ENCODE results near the gene MAP3K7.
"Not testable (repeated sequence)": the region's sequence is repeated elsewhere in the genome, so short reads cannot be mapped to it uniquely, and the experiment has no call there.

MAP3K7 gene

DNA sequence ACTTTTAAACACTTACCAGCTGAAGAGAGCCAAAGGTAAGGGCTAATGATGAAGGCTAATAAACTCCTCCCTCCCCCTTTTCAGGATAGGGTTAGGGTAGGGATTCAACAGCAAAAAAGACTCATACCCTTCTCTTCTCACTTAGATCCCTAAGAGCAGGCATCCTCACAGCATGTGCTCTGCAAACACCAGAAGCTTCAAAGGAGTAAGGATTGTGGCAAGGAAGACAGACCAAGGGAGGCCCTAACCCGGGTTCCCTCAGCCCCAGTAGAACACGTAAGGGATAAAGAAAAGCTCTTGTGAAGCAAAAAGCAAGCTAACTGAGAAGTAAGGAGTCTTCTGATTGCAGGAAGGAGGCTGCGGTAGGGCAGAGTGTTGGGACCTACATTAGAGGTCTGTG, 11.6 kb downstream of the MAP3K7 start:
- DNase-seq, result no peak

DNA sequence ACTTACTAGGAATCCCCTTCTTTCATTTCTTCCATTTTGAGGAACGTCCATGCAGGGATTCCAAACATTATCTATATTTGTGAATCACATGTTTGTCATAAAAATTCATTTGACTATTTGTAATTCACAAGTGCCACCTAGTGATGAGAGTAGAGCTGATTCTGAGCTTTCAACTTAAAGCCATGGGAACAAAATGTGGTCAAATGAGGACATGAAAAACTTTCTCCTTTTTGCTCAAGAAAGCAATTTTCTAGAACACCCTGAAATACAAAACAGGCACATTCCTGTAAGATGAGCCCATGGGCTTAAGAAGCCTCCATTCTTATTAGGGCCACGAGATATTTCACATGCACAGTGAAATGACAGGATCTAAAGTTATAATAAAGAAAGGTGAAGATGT, 12.3 kb downstream of the MAP3K7 start:
- DNase-seq, result no peak

DNA sequence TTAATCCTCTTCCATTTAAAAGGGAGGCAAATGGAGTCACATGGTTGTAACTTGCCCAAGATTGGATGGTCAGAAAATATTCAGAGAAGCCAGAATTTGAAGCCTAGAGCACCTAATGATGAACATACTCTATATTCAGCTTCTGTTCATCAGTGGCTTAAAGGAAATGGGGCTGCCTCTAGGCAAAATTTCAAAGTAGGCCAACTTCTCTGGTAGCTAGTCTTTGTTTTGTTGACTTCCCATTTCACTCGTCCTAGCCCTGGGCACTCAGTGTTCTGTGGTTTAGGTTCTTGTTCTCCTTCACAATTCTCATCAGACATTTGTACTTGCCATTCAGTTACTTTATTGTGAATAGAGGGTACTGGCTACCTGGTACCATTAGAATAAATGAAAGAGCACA, 13.2 kb downstream of the MAP3K7 start:
- DNase-seq, result no peak

DNA sequence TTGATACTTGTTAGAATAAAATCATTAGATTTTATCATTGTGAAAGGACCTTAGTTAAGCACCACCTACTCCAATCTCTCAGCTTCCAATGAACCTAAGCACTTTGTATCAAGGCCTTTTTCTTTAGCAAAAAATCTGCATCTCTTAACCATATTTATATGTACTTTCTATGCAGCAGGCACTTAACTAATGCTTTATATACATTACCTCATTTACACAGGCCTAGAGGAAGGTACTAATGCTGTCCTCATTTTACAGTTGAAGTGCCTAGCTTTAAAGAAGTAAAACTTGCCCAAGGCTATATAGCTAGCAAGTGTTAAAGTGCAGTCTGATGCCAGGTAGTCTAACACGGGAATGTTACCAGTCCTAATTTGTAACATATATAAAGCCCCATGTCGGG, 14.0 kb downstream of the MAP3K7 start:
- no peak for DNase-seq

DNA sequence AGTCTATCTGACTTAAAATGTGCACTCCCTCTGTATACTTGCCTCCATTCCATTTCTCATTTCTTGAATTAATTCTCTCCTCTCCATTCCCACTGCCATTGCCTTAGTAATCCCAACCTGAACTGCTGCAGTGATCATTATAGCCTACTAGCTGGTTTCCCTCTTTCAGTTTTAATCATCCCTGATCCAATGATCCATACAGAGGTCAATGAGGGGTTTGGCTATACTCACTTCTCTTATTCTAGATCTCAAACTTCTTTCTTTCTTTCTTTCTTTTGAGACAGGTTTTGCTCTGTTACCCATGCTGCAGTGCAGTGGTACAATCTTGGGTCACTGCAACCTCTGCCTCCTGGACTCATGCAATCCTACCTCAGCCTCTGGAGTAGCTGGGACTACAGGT, 17.6 kb downstream of the MAP3K7 start:
- no peak for DNase-seq

DNA sequence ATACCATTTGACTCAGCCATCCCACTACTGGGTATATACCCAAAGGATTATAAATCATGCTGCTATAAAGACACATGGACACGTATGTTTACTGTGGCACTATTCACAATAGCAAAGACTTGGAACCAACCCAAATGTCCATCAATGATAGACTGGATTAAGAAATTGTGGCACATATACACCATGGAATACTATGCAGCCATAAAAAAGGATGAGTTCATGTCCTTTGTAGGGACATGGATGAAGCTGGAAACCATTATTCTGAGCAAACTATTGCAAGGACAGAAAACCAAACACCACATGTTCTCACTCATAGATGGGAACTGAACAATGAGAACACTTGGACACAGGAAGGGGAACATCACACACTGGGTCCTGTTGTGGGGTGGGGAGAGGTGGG, 19.2 kb downstream of the MAP3K7 start:
- not testable (repeated sequence) for DNase-seq

DNA sequence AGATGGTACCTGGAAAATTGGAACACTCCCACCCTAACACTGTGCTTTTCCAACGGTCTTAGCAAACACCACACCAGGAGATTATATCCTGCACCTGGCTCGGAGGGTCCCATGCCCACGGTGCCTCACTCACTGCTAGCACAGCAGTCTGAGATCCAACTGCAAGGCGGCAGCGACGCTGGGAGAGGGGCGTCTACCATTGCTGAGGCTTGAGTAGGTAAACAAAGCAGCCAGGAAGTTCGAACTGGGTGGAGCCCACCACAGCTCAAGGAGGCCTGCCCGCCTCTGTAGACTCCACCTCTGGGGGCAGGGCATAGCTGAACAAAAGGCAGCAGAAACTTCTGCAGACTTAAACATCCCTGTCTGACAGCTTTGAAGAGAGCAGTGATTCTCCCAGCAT, 24.5 kb downstream of the MAP3K7 start:
- not testable (repeated sequence) for DNase-seq

DNA sequence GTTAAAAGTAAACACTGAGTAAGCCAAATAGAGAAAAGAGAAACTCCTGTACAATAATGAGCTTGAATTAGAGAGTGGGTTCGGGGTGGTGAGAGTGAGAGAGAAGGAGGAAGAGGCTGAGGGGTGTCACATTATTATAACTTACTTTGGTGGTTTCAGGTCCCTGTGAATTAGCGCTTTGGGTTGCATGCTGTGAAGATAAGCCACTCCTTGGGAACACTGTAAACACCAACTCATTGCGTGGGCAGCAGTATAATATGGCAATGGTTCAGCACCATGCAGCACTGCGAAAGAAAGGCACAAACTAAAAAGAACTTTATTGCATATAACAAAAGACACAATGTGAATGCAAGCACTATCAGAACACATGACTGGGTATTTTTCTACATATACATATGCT, 26.9 kb downstream of the MAP3K7 start:
- DNase-seq, result no peak

DNA sequence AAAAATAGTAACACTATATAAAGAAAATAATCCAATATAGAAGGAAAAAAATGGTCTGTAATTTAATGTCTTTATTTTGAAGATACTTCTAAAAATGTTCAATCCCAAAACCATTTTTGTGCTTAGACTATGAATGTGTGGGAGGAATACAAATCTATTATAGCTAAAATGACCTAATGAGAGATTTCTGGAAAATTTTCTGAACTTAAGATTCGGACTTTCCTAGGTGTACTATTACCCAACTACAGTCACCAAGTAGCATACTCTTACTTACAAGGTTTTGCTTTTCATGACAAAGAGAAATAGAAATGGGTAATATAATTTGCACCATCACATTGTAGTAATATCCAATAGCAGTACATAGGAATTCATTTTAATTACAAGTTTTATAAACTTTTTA, 29.9 kb downstream of the MAP3K7 start:
- DNase-seq, result no peak

DNA sequence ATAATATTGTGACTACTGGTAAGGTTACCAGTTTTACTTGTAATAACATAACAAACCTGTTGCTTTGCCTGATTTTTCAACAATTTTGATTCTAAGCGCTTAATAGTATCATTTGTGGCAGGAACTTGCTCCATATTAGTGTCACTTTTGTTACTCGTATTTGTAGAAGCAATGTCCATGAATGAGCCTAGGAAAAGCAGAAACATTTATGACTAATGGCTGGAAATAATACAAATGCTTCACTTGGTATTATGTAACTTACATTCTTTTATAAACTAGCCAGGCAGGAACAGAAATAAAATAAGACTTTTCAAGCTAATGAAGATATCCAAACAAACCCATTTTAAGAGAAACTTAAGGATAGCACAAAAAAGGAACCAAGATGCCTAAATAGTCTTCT, 38.9 kb downstream of the MAP3K7 start:
- no peak for DNase-seq

DNA sequence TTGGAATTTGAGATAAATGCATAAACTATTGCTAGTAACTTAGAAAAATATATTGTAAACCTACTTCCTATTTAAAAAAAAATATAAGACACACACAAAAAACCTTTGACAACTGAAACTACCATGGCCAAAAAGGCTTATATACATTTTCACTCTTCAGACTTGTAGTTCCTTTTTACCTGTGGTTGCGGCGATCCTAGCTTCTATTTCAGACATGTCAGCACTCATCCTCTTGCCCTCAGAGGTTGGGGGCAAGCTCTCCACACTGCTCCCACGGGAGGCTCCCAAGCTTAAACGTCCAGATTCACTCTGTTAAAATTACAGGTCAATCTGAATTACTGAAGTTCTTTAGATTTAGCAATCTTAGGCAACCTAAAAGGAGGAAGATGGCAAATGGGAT, 39.8 kb downstream of the MAP3K7 start:
- DNase-seq, result no peak

DNA sequence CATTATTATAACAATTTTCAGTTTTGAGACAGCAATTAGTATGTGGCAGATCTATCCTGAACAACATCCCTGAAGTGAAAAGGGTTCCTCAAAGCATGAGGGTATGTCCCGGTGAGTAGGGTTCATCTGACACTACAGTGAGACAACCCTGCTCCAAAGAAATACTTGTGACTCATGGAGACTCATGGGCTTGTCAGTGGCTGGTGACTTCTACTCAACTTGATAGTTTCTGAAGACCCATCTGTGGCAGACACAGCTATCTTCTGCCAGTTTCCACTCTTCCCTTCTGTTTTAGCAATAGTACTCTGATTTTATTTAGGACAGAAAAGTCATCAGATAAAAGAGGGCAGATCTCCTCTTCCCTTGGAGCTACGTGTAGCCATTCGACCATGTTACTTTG, 41.4 kb downstream of the MAP3K7 start:
- no peak for DNase-seq

DNA sequence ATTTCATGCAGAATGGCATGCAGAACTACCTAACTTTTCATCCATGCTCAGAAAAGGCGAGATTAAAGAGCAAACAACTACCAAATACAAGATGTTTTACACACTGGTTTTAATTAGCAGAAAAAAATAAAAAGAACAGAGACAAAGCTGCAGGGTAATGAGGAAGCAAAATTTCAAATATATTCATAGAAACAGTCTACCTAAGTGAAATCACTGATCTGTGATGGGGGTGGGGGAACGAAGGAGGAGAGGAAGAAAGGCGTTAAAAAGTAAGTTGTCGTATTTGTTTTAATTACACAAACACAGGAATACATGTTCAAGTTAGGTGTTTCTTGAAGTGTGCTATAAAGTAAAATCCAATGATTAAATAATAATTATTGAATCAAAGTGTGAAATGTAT, 42.1 kb downstream of the MAP3K7 start:
- DNase-seq, result no peak

DNA sequence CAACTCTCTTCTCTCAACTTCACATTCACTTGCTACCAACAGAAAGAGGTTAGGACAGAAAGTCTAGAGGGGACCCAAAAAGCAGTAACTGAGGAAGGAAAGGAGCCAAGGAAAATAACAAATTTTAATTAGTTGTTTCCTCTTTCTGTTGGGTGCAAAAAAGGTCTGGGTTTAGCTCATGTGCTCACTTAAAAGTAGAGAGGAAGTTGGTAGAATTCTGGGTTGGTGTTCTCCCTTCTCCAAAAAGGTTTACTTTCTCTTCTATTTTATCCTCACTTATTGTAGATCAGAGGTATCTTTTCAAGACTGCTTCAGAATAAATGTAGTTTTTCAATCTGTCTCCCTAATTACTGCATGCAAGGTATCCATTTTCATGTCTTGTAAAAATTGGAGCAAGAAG, 42.8 kb downstream of the MAP3K7 start:
- no peak for DNase-seq

DNA sequence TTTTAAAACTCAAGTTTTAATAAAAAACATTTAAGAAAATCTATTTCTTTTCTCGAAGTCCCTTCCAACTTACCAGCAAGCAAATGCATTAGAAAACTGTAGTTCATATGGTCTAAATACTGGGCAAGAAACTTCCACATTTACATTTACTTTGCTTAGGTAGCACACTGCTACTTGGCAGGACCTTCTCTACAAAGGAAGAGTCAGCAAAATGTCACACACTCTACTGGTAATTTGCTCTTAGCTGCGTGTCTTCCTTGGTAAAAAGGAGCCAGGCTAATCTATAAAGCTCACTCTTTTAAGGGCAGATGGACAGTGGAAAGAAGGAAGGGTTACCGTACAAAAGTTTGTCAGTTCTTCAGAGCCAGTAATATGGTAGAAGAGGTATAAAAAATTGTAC, 45.7 kb downstream of the MAP3K7 start:
- no peak for DNase-seq

DNA sequence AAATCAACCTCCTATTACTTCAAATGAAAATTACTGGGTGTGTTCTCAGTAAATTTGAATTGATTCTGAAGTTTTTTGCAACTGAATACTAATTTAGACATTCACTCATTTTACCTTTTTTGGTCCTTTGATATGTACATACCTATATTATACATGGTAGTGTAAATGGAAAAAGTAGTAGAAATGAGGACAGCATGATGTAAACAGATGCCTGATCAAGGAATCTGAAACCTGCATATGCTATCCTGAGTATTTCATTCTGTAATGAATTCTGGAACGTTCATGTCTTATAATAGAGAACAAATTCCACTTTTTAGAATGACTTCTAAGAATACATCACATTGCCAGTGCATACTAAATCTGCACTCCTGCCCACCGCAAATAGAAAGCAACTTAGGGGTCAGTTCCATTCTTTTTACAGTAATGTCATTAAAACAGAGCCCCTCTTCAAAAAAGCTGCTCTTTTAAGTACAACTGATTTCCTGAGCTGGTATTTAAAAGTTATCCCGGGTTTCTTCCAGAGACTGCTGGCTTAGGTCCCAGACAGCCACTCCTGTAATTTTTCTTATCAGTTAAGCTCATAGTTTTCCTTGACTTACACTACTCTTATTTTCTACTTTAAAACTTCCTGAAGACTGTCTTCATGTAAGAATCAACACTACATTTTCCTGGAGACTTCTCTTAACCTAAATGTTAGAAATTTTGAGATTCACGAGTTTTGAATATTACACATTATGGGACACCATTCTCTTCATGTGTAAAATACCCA, 48.4 kb downstream of the MAP3K7 start:
- DNase-seq, result no peak

DNA sequence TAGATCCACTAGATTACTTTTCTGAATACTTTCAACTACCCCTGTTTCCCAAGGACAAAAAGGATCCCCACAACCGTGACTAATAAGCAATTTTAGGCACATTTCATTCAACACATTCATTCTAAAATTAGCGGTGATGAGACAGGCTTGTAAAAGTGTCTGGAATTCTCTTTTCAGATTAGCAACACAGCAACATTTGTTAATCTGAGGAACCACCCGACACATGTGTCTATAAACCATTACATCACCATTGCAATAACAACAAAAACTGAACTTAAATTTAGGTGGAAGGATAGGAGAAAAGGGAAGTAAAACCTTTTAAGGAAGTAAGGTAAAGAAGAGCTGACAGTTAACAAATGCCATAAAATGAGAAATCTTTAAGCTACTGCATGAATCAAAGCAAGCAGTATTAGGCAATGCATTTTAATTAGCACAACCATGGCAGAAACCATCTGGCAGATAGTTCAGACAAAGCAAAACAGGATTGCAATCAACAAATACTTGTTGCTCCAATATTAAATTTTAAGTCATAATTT, 49.1 kb downstream of the MAP3K7 start:
- no peak for DNase-seq

DNA sequence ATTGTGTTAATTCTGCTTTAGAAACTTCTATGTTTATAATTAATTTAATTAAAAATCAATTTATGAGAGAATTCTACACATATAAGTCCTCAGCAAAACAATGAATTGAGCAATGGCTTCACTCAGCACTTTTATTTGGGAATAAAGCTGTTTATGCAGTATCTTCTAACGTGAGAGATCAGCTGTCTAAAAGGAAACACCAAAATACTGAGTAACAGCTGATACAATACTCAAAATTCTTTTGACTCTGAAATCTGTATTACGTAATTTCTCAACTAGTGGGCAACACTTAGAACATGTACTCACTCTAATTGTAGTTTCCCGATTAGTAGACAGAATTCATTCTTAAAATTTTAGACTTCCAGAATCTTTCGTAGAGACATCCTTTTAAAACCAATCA, 49.8 kb downstream of the MAP3K7 start:
- no peak for DNase-seq

DNA sequence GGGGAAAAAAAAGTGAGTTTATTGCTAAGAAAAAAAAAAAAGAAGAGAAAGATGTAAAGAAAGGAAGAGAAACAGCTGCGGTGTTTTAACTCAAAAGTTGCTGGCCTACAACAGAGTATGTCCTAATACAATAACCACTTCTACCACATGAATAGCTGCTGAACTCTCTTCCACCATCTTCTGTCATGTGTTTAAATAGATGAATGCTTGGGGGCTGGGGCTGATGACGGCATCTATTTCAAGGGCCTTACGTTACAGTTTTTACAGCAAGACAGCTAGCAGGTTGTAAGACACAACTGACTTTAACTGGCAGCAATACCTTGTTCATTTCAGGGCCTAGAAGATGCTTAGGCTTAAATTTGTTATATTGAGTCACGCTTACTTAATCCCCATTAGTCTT, 50.4 kb downstream of the MAP3K7 start:
- DNase-seq, result no peak

DNA sequence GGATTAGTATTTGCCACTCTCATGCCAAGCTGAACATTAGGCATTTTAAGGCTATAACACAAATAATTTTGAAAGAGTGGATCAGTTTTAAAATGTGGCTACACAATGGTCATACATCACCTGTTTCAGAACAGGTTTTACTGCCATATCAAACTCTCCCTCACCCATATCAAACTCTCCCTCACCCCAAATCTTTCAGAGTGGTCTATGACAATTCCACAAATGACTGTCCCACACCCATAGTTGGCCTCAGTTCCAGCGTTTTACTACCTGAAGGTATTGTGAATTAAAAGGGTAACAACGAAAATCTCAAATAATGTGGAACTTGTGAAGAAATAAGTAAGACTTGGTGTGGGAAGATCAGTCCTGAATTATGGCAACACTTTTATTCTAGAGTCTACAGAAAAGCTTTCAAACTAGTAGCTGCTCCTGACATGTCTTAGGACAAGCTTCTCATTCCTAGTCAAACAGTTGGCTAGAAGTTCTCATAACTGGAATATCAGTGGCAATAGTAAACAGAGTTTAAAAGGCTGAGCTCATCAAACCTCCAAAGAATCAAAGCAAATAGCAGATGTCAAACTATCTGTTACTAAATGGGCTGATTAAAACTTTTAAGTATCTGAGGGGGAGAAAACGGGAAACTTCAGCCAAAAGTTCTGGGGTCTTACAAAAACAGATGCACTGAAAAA, 52.4 kb downstream of the MAP3K7 start:
- no peak for DNase-seq

DNA sequence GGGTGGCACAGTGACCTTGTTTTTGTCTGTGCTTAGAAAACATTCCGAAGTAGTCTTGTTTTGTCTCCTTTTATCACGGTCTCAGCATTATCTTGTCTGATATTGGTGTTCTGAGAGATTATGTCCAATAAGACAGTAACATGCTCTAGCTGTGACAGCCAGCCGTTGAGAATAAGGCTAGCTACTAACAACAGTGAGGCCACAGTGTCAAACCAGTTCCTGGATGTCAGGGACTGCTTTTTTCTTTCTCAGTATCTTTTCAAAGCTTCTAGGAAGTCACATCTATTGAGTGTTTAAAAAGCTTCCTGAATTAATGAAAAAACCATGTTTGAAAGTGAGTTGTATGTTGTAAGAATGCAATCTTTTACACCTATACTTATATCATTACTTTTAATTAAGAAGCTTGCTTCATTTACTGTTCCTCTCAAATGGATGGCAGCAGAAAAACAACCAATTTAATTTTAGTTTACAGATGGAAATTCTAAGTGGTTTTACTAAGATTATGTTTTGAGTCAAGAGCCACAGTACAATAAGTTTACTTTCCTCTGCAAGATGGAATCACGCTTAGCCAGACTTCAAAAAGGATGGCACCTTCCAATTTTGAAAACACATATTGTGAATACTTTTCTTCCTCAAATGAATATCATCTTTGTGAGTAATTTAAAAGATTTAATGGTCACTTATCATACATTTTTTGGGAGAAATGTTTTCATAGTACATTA, 53.1 kb downstream of the MAP3K7 start:
- DNase-seq, result no peak

DNA sequence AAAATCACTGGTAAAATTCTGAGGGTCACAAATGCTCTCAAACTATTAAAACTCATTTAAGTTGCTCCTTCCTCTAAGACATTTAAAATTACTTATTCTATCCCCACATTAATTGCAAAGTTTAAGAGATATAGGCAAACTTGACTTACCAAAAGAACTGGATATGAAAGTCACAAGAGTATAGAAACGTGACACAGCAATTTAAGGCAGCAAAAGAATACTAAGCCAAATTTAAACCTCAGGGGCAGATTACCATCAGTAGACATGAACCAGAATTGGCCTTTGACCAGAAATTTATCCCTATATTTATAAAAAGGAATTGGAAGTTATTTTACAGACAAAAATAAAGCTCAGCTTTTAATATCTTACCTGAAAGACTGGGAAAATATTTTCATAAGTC, 56.0 kb downstream of the MAP3K7 start:
- DNase-seq, result no peak

DNA sequence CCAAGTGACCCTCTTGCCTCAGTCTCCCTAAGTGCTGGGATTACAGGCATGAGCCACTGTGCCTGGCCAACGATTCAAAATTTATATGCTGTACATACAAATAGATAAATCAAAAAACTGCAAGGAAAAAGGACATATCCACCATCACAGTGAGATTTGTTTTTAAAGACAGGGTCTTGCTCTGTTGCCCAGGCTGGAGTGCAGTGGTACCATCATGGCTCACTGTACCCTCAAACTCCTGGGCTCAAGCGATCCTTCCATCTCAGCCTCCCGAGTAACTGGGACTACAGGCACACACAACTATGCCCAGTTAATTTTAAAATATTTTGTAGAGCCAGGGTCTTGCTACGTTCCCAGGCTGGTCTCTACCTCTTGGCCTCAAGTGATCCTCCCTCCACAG, 61.5 kb downstream of the MAP3K7 start:
- no peak for DNase-seq

DNA sequence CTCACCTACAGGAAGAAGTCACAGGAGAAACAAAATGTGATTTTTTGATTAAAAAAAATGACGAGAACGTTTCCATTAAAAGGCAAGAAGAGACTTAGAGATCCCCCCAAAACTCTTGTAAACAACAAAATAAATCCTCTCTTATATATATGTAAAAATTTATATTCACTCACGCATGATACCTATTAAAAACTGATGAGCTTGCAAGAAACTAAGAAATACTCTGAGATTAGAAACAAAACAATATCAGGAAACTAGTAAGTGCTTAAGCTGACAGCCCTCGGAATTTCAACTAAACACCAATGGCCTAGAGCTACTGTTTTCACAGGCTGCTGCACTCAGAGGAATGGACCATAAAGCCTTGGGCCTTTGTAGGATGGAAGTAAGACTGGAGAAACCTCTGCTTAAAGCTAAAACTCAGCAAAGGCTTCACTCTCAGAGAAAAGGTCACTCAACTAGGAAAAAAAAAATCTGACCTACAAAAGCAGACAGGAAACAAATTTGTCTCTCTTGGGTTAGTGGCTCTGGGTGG, 63.0 kb downstream of the MAP3K7 start:
- no peak for DNase-seq
